Measurements from ENCODE around the gene TEX47.

The TEX47 gene

DNA sequence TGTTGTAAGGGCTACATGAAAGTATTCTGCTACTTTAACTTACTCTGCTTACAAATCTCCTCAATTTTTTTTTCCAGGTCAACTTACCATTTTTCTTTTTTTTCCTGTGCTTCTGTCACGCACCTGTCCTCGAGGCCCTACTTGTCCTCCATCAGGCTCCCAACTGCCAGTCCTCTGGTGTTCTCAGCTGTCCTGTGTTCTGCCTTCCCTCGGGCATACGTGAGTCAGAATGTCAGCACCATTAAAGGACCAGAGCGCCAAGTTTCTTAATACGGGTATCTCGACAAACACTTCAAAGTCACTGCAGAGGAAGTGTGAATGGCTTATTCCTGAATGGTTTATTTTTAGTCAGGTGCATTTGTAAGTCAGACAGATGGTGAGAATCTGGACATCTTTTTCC lies at the start of gene TEX47:
TSS of gene TEX47 (minus strand) at position 185 of the 400 bp plus-strand sequence. CDS start 795 bp downstream, outside the sequence.
- no peak for DNase-seq (ENCODE audit: low read depth in 2 of 2)

DNA sequence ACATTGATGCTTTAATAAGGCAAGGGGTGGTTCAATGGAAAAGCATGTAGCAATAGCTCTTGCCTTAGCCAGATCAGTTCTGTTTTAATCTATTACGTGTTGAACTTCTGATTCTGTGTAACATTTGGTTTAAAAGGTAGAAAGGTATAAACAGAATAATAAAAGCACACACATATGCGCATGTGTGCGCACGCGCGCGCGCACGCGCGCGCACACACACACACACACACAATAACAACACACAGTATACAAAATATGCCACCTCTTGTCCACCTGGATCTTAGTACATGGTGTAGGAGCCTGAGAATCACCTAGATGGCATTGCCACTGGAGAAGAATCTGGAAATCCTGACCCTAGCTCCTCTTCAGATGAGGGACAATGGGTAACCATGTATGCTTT lies 49.6 kb upstream of the TEX47 start:
- no peak for DNase-seq (ENCODE audit: low read depth in 2 of 2)

DNA sequence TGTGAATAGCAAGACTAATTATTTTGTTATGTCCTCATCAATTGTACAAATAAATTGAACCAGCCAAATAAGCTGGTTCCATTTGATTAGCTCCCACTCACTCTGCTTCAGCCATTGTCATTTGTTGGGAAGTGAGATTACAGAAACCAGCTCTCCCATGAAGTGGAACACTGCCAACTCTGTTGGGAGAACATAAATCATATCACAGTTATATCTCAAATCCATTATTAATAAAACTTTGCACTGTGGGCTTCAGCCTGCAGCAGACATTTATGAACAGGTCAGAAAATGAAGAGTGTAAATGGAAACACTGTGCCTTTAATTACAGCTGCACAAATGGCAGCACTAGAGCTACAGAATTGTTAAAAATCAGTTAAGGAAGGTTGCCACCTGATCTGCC lies 46.7 kb upstream of the TEX47 start:
- DNase-seq (ENCODE audit: low read depth in 2 of 2): no peak

DNA sequence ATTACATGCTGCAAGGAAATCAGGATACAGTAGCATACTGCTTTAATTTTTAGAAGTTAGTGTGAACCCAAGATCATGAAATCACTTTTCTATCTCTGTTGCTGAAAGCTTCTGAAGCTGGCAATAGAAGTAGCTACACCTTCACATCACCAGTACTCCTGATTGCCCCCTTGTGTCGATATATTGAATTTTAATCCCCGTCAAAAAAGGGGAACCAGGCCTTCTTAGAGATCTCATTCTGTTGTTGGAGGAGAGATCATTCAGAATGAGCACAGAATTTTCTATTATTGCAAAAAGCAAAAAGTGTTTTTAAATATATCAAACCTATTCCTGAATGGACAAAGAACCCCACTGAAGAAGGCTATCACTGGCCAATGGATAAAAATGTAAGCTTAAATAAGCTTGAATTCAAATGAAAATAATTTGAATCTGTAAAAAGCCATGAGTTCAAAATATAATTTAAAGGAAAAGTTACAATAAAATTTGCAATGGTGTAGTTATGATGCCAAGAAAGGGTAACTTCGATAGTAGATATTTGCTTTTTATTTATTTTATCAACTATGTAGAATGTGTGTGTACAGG lies 39.7 kb upstream of the TEX47 start:
- DNase-seq (ENCODE audit: low read depth in 2 of 2): no peak

DNA sequence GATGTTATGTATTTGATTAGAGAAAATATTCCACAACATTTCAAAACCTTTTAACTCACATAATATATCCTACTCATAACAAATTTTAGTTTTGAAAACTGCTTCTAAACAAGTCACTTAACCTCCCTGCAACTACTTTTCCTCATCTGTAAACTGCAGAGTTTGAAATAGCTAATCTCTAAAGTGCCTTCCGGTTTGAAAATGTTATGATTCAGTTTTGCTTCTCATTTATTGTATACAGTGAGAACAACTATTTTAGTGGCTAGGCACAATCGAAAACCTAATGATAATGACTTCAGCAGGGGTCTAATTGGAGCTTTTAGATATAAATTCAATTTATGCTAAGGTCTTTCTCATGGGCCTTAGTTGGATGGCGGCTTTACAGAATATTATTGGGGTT lies 30.7 kb upstream of the TEX47 start:
- no peak for DNase-seq (ENCODE audit: low read depth in 2 of 2)

DNA sequence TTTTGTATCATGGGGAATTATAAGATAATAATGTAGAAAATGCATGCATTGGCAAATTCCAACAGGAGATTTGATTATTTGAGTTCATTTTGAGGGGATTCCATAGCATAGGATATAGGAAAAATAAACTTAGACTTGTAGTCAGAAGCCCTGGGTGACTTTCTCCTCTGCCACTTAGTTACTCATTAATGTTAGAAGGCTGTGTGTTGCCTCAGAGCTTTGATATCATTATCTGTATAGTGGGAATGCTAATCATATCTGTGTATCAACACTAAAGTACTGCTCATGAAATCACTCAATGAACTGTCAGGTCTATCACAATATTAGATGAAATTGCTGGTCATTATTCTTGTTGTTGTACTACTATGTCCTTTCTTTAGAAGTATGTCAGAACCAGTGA lies 23.0 kb upstream of the TEX47 start:
- DNase-seq (ENCODE audit: low read depth in 2 of 2): no peak

DNA sequence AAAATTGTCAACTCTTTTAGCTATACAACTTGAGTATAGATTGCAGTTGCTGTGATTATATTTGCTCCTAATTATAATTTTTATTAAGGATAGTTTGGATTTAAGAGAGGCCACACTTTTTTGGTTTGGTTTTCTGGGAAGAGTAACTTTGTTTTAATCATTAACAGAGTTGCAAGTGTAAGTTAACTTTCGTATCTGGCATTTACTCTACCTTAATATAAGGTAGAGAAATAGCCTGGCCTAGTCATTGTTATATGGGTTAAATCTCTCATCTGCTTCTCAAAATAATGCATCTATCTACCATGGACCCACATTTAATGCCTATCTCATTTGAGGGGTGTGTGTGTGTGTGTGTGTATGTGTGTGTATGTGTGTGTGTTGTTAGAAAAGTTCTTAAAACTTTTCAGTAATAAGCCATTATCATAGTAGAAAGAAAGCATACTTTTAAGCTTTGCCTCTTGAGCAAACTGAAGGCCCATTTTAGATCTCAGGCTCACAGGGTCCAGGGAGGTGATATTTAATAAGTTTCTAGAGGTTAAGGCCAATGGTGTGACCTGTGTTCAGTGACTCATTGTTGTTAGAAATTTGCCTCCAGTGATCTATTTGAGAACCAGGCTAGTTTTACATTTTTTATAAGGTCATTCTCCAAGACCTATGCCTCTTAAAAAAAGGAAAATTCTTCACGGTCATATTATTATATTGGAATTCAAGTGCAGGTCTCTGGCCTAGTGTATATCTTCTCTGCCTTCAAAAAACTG lies 10.9 kb upstream of the TEX47 start:
- no peak for DNase-seq (ENCODE audit: low read depth in 2 of 2)

DNA sequence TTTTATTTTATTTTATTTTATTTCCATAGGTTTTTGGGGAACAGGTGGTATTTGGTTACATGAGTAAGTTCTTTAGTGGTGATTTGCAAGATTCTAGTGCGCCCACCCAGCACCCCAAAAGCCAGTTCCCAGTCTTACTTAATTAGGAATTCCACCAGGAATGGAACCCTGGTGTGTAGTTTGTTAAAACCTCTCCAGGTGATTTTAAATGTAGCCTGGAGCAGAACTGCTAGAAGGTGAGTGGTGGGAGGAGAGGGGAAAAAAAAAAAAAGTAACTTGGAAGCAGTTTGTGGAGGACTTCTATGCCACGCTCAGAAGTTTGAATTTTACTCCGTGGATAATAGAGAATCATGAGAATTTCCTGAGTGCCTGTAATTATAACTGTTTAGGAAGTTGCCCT lies 5.5 kb upstream of the TEX47 start:
- DNase-seq (ENCODE audit: low read depth in 2 of 2): no peak

DNA sequence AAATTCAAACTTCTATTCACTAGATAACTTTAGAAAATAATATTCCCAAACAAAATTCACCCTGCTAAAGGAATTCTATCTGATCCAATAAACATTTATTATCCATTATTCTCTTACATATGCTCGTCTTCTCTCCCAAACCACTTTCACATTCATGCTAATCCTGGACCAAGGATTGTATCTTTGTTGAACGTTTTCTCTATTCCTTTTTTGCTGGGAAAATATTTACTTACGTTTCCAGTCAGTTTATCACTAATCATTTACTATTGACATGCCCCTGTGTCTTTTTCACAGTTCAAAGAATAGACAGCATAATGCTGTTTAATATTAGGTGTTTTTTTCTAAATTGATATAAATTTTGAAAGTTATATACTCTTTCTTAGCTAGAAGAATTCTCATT lies 3.2 kb downstream of the TEX47 start:
- no peak for DNase-seq (ENCODE audit: low read depth in 2 of 2)

DNA sequence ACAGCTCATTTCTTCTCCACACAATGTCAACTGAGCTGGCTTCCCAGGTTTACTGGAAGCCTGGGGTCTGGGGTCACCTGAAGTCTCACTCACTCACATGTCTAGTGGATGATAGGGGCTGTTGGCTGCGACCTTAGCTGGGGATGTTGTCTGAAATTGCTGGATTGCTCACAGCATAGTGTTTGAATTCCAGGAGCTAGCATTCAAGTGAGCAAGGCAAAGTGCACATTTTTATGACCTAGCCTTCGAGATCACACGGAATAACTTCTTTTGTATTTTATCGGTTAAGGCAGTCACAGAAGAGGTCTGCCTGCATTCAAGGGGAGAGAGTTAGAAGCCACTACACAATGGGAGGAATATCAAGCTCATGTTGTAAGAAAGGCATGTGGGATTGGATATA lies 3.6 kb downstream of the TEX47 start:
- DNase-seq (ENCODE audit: low read depth in 2 of 2): no peak

DNA sequence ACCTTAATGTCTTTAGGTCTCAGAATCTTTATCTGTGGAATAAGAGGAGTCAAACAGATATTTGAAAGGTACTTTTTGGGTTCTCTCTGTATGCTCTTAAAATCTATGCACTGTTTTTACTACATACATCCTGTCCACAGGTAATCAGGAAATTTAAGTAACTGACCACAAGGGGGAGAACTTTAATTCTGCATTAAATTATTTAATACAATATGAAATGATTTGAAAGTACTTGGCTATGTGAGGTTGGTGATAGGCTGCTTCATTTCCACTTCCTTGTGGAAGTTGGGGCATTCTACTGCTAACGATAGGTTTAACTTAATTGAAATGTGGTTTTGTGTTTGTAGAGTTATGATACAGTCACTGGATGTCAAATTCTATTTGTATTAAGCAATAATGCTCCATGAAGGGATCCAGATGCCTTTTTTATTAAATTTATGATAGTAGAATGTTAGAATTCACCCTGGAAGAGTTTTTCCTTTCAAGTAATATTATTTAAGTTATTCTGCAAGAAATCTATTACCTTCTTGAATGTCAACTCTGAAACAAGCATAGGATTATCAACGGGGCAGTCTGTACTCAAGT lies 6.0 kb downstream of the TEX47 start:
- DNase-seq (ENCODE audit: low read depth in 2 of 2): no peak

DNA sequence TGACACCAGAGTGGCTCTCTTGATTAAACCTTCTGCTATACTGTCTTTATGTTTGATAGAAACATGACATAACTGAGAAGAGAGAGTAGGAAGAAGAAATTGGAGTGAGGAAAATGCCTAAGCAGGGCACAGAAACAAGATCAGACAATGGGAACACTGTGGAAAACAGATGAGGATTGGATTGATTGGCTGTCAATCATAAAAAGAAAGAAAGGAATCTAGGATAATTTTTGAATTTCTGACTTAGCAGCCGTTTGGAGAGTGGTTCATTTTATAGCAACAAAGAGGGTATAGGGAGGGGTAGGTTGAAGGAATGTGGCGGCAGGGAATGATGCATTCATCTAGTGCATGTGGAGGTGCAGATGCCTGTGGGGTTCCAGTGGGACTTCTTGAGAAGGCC lies 7.8 kb downstream of the TEX47 start:
- DNase-seq (ENCODE audit: low read depth in 2 of 2): no peak

DNA sequence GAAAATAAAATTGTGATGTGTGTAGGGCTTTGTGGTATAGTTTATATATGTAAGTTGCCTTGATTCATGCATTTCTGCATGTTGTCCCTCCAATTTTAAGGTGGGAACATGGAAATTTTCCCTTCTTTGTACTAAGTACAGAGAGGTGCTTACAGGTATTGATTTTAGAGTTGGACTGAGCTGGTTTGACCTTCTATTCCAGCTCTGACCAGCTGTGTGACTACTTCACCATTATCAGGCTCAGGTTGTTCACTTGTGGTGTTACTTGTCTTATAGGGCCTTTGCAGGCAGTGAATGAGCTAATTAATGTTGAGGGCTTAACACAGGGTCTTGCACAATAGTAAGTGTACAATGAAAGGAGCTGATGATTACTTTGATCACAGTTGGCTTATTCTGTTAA lies 19.7 kb downstream of the TEX47 start:
- DNase-seq (ENCODE audit: low read depth in 2 of 2): no peak

DNA sequence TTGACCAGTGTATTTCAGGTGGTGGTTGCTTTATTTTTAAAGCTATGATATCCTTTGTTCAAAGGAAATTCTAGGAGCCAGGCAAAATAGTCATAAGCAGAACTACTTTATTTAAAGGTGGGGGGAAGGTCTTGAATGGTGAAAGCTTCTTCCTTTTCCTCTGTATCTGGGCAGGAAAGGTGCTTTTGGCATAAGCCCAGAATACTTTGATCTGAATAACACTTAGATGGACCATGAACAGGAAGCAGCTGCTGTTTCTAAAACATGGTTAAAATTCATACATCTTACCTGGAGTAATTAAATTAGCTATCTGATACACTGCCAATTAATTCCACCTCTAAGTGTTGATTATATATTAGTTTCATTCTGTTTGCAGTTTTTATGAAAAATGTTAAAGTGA lies 22.8 kb downstream of the TEX47 start:
- no peak for DNase-seq (ENCODE audit: low read depth in 2 of 2)

DNA sequence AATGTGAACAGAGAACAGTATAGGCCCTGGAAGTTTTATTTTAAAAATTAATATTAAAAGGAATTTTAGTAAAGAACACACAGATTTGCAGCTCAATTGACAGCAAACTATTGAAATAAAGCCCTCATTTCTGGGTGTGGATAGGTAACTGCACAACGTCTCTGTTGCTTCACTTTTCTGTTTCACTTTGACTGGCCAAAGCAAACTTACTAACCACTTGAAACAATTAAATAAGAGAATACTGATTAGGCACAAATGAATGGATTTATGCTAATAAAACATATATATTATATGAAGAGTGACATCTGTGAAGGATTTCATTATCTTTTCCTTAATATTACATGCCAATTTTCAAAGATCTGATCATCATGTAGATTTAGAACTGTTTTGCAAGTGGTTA lies 24.1 kb downstream of the TEX47 start:
- DNase-seq (ENCODE audit: low read depth in 2 of 2): no peak

DNA sequence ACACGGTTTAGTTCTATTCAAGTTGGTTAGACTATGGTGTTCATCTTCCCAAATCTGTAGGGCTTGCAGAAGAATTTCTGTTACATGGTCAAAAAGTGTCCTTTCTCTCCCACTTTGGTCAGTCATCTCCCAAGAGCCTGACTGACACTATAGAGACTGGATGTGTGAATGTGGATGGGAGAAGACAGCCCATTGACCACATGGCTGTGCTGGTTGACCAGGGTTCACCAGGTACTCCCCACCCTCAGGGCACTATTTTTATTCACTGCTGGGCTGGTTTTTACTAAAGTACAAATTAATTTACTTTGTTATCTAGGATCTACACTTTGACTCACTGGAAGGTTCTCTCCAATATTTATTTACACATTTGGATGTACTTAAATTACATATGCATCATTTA lies 33.8 kb downstream of the TEX47 start:
- no peak for DNase-seq (ENCODE audit: low read depth in 2 of 2)

DNA sequence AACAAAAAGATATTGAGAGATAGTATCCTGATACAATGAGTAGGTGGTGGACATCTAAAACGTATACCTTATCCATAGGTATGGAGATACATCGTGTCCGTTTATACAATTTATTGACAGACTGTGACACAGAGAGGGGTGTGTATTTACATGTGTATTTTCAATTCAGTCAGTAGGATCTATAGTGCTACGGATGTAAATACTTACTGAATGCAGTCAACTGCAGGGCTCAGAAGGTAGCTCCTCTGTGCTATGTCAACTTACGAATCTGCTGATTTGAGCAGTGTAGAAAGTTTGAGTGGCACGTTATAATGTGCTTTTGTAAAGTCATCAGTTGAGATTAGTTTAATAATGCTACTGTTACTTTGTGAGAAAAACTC lies 35.4 kb downstream of the TEX47 start:
- no peak for DNase-seq (ENCODE audit: low read depth in 2 of 2)

DNA sequence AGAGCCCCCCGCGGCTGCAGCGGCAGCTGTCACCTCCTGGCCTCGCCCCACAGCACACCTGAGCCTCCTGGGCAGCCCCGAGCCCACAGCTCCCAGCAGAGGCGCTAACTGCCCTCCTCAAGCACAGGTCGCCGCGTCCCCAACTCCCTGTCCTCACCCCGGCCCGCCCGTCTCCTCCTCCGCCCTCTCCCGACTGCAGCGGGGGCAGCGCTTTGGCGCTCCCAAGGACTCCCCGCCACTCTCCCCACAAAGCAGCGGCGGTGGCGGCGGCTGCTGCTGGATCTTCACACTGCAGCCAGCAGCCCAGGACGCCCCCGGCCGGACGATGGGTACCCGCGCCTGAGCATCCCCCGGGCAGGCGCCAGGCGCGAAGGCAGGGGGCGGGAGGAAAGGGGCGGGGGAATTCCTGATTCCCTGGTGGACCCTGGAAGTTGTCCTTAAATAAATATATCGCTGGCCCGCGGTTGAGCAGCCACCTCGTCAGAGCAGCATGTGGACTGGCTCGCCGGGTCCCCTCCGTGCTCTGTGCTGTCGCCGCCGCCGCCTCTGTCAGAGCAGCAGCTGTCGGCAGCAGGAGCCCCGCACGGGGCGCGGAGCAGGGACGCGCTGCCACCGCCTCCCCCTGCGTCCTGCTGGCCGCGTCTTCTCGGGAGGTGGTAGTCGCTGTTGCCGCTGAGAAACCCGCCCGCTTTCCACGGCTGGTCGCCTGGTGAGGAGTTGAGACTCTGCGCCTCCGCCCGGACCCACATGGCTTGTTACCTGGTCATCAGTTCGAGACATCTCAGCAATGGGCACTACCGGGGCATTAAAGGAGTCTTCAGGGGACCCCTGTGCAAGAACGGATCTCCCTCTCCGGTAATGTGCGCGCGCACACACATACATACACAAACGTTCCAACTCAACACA lies 36.1 kb downstream of the TEX47 start, which contains the start of gene ZNF804B:
TSS of gene ZNF804B (plus strand) at position 471 of the 906 bp plus-strand sequence. CDS start at position 748, 277 bp downstream.
- DNase-seq (ENCODE audit: low read depth in 2 of 2): no peak

DNA sequence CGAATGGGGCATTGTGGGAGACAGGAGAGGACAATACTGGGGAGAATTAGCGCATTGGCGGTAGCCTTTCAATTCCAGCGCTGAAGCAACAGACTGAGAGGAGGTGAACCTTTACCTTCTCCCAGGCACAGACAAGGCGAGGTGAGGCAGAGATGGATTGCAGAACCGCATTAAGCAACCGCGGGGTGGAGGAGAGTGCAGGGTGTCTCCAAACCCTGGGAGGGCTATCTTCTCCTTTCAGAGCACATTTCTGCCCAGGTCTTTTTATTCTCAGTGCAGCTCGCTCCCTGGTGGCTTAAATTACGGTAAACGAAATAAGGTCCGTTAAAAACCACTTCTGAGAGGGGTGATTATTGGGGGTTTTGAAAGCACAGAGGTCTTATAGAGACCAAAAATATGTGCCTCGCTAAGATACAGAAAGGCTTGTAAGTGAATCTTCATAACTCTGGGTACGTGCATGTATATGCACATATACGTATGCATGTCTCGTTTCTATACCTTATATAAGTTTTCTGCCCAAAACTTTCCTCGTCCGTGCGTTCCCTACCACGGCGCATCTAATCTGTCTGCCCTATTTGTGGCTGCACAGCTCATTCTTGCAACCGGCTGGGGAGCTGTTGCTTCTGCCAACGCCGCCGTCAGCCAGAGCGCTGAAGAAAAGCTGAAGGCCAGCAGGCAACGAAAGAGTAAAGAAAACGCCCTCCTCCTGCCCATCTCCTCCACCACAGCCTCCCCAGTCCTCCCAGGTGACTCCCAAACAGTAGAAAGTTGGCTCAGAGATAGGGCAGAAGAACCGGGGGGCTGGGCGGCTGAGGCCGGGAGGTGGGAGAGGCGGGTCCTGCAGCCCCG lies 36.9 kb downstream of the TEX47 start:
- DNase-seq (ENCODE audit: low read depth in 2 of 2): no peak

DNA sequence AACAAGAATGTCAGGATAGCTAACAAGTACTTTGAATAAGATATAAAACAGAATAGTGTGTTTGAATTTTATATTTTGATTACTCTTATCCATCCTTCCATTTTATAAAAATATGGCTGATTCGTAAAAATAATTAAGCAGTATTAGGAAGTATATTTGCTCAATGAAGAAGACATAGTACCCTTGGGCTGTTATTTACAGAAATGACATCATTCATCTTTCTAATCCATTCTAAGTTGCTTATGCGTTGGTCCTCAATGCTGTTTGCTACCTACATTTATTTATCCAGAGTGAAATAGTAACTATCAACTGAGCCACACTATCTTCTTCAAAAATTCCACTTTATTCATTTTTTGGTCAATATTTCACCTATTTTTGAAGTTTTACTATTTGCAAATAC lies 38.2 kb downstream of the TEX47 start:
- no peak for DNase-seq (ENCODE audit: low read depth in 2 of 2)

DNA sequence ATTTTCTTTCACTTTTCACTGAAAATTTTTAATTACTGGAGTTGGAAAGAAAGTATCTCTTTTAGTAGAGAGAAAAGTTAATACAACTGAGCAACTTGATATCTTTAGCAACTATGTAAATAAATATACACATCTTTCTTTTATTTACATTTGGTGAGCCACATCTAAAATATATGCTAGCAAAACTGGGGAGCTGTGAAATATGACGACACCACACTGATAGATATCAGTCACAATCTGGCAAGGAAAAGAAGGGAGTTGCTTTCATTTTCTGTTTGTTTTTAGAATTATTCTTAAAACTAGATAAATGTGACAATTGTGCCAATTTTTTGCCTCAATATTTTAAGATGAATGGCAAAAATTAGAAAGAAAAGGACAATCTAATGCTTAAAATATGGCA lies 38.7 kb downstream of the TEX47 start:
- no peak for DNase-seq (ENCODE audit: low read depth in 2 of 2)

Measured in stimulated activated CD8-positive, alpha-beta memory T cell treated with anti-CD3 and anti-CD28 coated beads, Interleukin-7, amount 100 ng/mL, for 4 hours (primary cell).